ENCODE results near the gene PHF19. TPM values are rescaled to one million over a fixed set of nuclear protein-coding genes. Genes with fewer than 3 reads are reported as not detected.

Gene PHF19
- total and polyA plus RNA-seq, 10 of the 15 experiments (the other 5 are each of a cell fraction or from before 2014, with no cell fraction given), result 26.0 to 133 (median 87.7) TPM

DNA sequence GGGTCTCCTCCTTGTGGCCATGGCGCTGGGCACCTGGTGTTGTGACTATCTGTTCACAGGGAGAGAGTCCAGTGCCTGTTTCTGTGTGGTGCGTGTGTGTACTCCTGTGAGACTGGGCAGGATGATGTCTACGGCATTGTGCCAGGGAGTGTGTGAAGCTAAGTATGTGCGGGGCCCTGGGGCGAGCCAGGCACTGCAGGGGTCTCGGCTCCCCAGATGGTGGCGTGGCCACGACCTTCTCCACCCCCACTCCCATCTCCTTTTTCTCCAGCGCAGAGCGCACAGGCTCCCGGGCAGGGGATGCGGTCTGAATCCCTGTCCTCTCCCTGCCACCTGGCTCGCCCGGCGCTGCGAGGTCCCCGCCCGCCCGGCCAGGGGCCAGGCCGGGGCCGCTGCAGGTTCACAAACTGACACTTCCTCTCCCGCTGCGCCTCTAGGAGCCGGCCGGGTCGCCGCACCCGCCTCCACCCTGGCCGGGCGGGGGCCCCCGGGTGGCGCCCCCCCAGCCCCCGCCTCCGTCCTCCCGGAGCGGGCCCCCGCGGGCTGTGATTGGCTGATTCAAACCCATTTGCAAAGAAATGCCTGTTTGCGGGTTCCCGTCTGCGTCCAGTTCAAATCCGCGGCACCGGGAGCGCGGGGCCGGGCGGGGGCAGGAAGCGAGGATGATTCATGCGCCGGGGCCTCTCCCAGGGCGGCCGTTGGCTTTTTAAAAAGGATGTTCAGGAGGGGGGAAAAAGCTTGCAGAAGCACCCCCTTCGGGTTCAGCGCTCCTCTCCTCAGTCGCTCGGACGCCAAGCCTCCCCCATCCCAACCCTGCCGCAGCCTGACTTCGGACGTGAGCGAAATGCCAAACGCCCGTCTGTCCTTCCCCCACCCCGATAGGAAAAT, 790 bp downstream of the PHF19 start (continued):
- TF ChIP-seq YY1 (IDR thresholded peaks at IDR 0.05; ENCODE audit: low read depth, low read length) (peak; percentile 24), LARP7 (IDR thresholded peaks at IDR 0.05) (no peak), SUZ12 (IDR thresholded peaks at IDR 0.05; ENCODE audit: unreplicated experiment) (no peak), GATAD2B (conservative IDR thresholded peaks at IDR 0.05; ENCODE audit: low read depth) (peak; percentile 88), CHD2 (IDR thresholded peaks at IDR 0.05; ENCODE audit: borderline replicate concordance, low read depth, low read length) (no peak), SMAD1 (IDR thresholded peaks at IDR 0.05; ENCODE audit: low read depth, partially characterized antibody) (no peak), KLF5 (IDR thresholded peaks at IDR 0.05; ENCODE audit: partially characterized antibody) (no peak), IKZF1 (conservative IDR thresholded peaks at IDR 0.05) (peak; percentile 78), SIN3A (IDR thresholded peaks at IDR 0.05; ENCODE audit: low read depth, low read length) (peak; percentile 73; the same call in 1 of the 2 replicates), SMAD5 (IDR thresholded peaks at IDR 0.05; ENCODE audit: low read depth) (no peak), CHD4 (IDR thresholded peaks at IDR 0.05) (no peak), TCF7 (IDR thresholded peaks at IDR 0.05; ENCODE audit: borderline replicate concordance) (no peak), NR2C2 (IDR thresholded peaks at IDR 0.05; ENCODE audit: borderline replicate concordance, control insufficient read depth, insufficient read length, low read depth) (no peak), SMARCA5 (IDR thresholded peaks at IDR 0.05) (peak; percentile 51; the same call in 1 of the 2 replicates), ZBED1 (IDR thresholded peaks at IDR 0.05; ENCODE audit: borderline replicate concordance) (no peak), NRF1 (conservative IDR thresholded peaks at IDR 0.05; ENCODE audit: low read depth, low read length) (no peak), MTA2 (IDR thresholded peaks at IDR 0.05; ENCODE audit: low read depth) (no peak; the same call in 1 of the 2 replicates), WRNIP1 (IDR thresholded peaks at IDR 0.05; ENCODE audit: borderline replicate concordance, low read depth, low read length) (no peak), MXI1 (IDR thresholded peaks at IDR 0.05; ENCODE audit: low read depth, low read length) (peak; percentile 48; the same call in 1 of the 2 replicates)
- TF ChIP-seq, protein P1, sequence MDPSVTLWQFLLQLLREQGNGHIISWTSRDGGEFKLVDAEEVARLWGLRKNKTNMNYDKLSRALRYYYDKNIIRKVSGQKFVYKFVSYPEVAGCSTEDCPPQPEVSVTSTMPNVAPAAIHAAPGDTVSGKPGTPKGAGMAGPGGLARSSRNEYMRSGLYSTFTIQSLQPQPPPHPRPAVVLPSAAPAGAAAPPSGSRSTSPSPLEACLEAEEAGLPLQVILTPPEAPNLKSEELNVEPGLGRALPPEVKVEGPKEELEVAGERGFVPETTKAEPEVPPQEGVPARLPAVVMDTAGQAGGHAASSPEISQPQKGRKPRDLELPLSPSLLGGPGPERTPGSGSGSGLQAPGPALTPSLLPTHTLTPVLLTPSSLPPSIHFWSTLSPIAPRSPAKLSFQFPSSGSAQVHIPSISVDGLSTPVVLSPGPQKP (IDR thresholded peaks at IDR 0.05; ENCODE audit: low read depth, low read length), result no peak
- TF ChIP-seq, protein P2, sequence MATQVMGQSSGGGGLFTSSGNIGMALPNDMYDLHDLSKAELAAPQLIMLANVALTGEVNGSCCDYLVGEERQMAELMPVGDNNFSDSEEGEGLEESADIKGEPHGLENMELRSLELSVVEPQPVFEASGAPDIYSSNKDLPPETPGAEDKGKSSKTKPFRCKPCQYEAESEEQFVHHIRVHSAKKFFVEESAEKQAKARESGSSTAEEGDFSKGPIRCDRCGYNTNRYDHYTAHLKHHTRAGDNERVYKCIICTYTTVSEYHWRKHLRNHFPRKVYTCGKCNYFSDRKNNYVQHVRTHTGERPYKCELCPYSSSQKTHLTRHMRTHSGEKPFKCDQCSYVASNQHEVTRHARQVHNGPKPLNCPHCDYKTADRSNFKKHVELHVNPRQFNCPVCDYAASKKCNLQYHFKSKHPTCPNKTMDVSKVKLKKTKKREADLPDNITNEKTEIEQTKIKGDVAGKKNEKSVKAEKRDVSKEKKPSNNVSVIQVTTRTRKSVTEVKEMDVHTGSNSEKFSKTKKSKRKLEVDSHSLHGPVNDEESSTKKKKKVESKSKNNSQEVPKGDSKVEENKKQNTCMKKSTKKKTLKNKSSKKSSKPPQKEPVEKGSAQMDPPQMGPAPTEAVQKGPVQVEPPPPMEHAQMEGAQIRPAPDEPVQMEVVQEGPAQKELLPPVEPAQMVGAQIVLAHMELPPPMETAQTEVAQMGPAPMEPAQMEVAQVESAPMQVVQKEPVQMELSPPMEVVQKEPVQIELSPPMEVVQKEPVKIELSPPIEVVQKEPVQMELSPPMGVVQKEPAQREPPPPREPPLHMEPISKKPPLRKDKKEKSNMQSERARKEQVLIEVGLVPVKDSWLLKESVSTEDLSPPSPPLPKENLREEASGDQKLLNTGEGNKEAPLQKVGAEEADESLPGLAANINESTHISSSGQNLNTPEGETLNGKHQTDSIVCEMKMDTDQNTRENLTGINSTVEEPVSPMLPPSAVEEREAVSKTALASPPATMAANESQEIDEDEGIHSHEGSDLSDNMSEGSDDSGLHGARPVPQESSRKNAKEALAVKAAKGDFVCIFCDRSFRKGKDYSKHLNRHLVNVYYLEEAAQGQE (IDR thresholded peaks at IDR 0.05; ENCODE audit: low read depth, low read length), result no peak
- TF ChIP-seq, protein P3, sequence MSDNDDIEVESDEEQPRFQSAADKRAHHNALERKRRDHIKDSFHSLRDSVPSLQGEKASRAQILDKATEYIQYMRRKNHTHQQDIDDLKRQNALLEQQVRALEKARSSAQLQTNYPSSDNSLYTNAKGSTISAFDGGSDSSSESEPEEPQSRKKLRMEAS (IDR thresholded peaks at IDR 0.05; ENCODE audit: low read depth, low read length), result peak; percentile 9; the same call in 1 of the 2 replicates
- TF ChIP-seq, protein P4, sequence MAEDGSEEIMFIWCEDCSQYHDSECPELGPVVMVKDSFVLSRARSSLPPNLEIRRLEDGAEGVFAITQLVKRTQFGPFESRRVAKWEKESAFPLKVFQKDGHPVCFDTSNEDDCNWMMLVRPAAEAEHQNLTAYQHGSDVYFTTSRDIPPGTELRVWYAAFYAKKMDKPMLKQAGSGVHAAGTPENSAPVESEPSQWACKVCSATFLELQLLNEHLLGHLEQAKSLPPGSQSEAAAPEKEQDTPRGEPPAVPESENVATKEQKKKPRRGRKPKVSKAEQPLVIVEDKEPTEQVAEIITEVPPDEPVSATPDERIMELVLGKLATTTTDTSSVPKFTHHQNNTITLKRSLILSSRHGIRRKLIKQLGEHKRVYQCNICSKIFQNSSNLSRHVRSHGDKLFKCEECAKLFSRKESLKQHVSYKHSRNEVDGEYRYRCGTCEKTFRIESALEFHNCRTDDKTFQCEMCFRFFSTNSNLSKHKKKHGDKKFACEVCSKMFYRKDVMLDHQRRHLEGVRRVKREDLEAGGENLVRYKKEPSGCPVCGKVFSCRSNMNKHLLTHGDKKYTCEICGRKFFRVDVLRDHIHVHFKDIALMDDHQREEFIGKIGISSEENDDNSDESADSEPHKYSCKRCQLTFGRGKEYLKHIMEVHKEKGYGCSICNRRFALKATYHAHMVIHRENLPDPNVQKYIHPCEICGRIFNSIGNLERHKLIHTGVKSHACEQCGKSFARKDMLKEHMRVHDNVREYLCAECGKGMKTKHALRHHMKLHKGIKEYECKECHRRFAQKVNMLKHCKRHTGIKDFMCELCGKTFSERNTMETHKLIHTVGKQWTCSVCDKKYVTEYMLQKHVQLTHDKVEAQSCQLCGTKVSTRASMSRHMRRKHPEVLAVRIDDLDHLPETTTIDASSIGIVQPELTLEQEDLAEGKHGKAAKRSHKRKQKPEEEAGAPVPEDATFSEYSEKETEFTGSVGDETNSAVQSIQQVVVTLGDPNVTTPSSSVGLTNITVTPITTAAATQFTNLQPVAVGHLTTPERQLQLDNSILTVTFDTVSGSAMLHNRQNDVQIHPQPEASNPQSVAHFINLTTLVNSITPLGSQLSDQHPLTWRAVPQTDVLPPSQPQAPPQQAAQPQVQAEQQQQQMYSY (CRISPR knock-in tag; IDR thresholded peaks at IDR 0.05), result no peak

All from GM12878 (cell line).